Karpas-422 (cell line): ENCODE measurements around the gene CACNA1I. TPM values are rescaled to one million over a fixed set of nuclear protein-coding genes. Genes with fewer than 3 reads are reported as not detected.

Source experiments
- DNase-seq: peaks from one replicate; pipeline ENCODE4 v3.0.0-alpha.2; 2015
- H2AFZ ChIP-seq: fragments of 200-600 bp; sonication (generic); 2 replicates; pipeline ENCODE4 v1.6.1; 2014; ENCODE audit warnings: antibody characterized with exemption, low read length, mixed read lengths
- H3K27ac ChIP-seq: fragments of 200-600 bp; sonication (generic); 2 replicates; pipeline ENCODE4 v1.5.1; 2014; ENCODE audit warnings: mild to moderate bottlenecking, low read length, moderate library complexity
- H3K27me3 ChIP-seq: fragments of 200-600 bp; sonication (generic); 2 replicates; pipeline ENCODE4 v1.6.1; 2014; ENCODE audit warnings: low read length, mixed read lengths
- H3K36me3 ChIP-seq: fragments of 200-600 bp; sonication (generic); 2 replicates; pipeline ENCODE4 v1.6.1; 2014; ENCODE audit warnings: low read length, mixed read lengths; ENCODE audit not compliant: insufficient read depth
- H3K4me1 ChIP-seq: fragments of 200-600 bp; sonication (generic); 2 replicates; pipeline ENCODE4 v1.6.1; 2014; ENCODE audit warnings: mild to moderate bottlenecking, low read length, mixed read lengths
- H3K4me2 ChIP-seq: fragments of 200-600 bp; sonication (generic); 2 replicates; pipeline ENCODE4 v1.6.1; 2014; ENCODE audit warnings: low read length, low read depth, mild to moderate bottlenecking; ENCODE audit not compliant: poor library complexity, severe bottlenecking
- H3K4me3 ChIP-seq: fragments of 200-600 bp; sonication (generic); 2 replicates; pipeline ENCODE4 v1.5.1; 2014; ENCODE audit warnings: mild to moderate bottlenecking, antibody characterized with exemption, low read length, mixed read lengths
- H3K79me2 ChIP-seq: fragments of 200-600 bp; sonication (generic); 2 replicates; pipeline ENCODE4 v1.6.1; 2014; ENCODE audit warnings: mild to moderate bottlenecking, low read length, mixed read lengths
- H3K9ac ChIP-seq: fragments of 200-600 bp; sonication (generic); 2 replicates; pipeline ENCODE4 v1.6.0; 2014; ENCODE audit warnings: low read length
- H3K9me2 ChIP-seq: fragments of 200-600 bp; sonication (generic), shearing (Covaris generic); replicated peaks from 2 replicates; pipeline ENCODE4 v1.6.0; 2014; ENCODE audit warnings: mild to moderate bottlenecking, low read length, moderate library complexity; ENCODE audit not compliant: insufficient read depth
- H3K9me3 ChIP-seq: fragments of 300-700, 200-600 bp; sonication (generic); 2 replicates; pipeline ENCODE4 v1.6.1; 2014; ENCODE audit warnings: low read length, mixed read lengths
- H4K20me1 ChIP-seq: fragments of 200-600 bp; sonication (generic); 2 replicates; pipeline ENCODE4 v1.6.1; 2014; ENCODE audit warnings: mild to moderate bottlenecking, antibody characterized with exemption, low read length, low read depth; ENCODE audit not compliant: insufficient read depth
- total RNA-seq: library from RNA; depleted of rRNA; stranded (reverse); fragments of >200 nt; shearing (Covaris generic); gene quantifications from 2 replicates; pipeline ENCODE4 v1.2.3, GENCODE V29; 2014; ENCODE audit warnings: low replicate concordance

The CACNA1I gene
- total RNA-seq, 1 experiment from 2014 or later = not detected

DNA sequence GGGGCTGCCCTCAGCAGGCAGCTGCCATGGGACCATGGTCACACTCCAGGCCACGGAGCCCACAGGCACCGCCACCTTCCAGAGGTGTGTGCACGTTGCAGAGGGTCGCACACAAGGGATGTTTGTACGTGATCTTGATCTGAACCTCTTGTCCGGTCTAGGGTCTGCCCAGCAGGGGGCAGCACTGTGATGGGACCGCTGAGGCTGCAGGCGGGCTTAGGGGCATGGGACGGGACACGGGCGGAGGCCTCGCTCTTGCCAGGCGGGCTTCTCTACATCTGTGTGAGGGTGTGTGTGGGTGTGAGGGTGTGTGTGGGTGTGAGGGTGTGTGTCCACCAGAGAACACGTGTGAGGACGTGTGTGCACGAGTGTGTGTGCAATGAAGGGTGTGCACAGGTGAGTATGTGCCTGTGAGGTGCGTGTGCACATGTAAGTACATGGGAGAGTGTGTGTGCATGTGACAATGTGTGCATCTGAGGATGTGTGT is 52.4 kb downstream of the CACNA1I start:
- H3K4me2 ChIP-seq = no peak overlapping the region
- H4K20me1 ChIP-seq = 0 out of 2 replicates have a peak, but pooled peaks cover 3% of the 10 kb centered on the region
- H3K36me3 ChIP-seq = no peaks in the 10 kb centered on the region
- H3K4me1 ChIP-seq = peaks cover 3% of the 10 kb centered on the region; the same call in 1 of the 2 replicates
- H3K79me2 ChIP-seq = no peaks in the 10 kb centered on the region
- H3K9ac ChIP-seq = no peak overlapping the region
- H3K27me3 ChIP-seq = no peaks in the 10 kb centered on the region
- no peak overlapping the region for H2AFZ ChIP-seq
- peak; percentile 86 for DNase-seq
- no peaks in the 10 kb centered on the region for H3K9me3 ChIP-seq
- no peak overlapping the region for H3K27ac ChIP-seq
- H3K4me3 ChIP-seq = no peak overlapping the region
- no peaks in the 10 kb centered on the region for H3K9me2 ChIP-seq

GRCh38 chr22:39623603-39624500 is 53.3 kb downstream of the CACNA1I start:
- peaks cover 3% of the 10 kb centered on the region; the same call in 1 of the 2 replicates for H3K4me1 ChIP-seq
- H3K27ac ChIP-seq = no peak overlapping the region
- H3K9me2 ChIP-seq = no peaks in the 10 kb centered on the region
- H3K4me3 ChIP-seq = no peak overlapping the region
- no peak for DNase-seq
- H3K9ac ChIP-seq = no peak overlapping the region
- H3K9me3 ChIP-seq = no peaks in the 10 kb centered on the region
- H3K27me3 ChIP-seq = no peaks in the 10 kb centered on the region
- no peaks in the 10 kb centered on the region for H3K79me2 ChIP-seq
- H2AFZ ChIP-seq = no peak overlapping the region
- no peaks in the 10 kb centered on the region for H3K36me3 ChIP-seq
- 0 out of 2 replicates have a peak, but pooled peaks cover 3% of the 10 kb centered on the region for H4K20me1 ChIP-seq
- no peak overlapping the region for H3K4me2 ChIP-seq

GRCh38 chr22:39624501-39624821 is 53.9 kb downstream of the CACNA1I start:
- Histone ChIP-seq H3K79me2 (no peaks in the 10 kb centered on the region), H3K4me1 (peaks cover 3% of the 10 kb centered on the region; the same call in 1 of the 2 replicates), H4K20me1 (0 out of 2 replicates have a peak, but pooled peaks cover 3% of the 10 kb centered on the region), H3K27me3 (no peaks in the 10 kb centered on the region), H2AFZ (no peak overlapping the region), H3K27ac (no peak overlapping the region), H3K9me3 (no peaks in the 10 kb centered on the region), H3K36me3 (no peaks in the 10 kb centered on the region), H3K9ac (no peak overlapping the region), H3K4me3 (no peak overlapping the region), H3K4me2 (no peak overlapping the region), H3K9me2 (no peaks in the 10 kb centered on the region)
- DNase-seq = no peak

- Histone ChIP-seq H3K79me2 (no peaks in the 10 kb centered on the region), H3K9ac (no peak overlapping the region), H2AFZ (no peak overlapping the region), H3K4me3 (no peak overlapping the region), H3K9me3 (no peaks in the 10 kb centered on the region), H3K36me3 (no peaks in the 10 kb centered on the region), H3K27ac (no peak overlapping the region), H3K27me3 (no peaks in the 10 kb centered on the region), H3K9me2 (no peaks in the 10 kb centered on the region), H4K20me1 (0 out of 2 replicates have a peak, but pooled peaks cover 3% of the 10 kb centered on the region), H3K4me1 (peaks cover 3% of the 10 kb centered on the region; the same call in 1 of the 2 replicates), H3K4me2 (no peak overlapping the region)
- no peak for DNase-seq
Observed at GRCh38 chr22:39625569-39626537, 55.3 kb downstream of the CACNA1I start.

DNA sequence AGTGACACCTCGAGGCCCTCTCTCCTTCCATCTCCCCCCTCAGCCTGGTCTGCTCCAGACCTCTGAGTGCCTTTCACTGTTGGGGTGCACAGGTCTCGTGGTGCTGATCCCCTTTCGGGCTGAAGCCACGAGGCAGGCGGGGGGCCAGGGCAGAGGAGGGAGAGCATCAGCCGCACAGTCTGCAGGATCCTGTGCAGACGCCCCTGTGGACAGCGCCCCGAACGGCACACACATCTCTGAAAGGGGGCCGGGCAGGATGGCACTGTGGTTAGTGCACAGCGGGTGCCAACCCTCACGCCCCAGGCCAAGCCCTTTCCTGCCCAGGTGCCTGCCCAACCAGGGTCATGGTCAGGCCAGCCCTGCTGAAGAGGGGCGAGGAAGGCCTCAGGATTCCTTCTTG is 56.7 kb downstream of the CACNA1I start:
- Histone ChIP-seq H3K27ac (no peak overlapping the region), H3K27me3 (no peaks in the 10 kb centered on the region), H3K9me2 (no peaks in the 10 kb centered on the region), H3K4me2 (no peak overlapping the region), H4K20me1 (0 out of 2 replicates have a peak, but pooled peaks cover 3% of the 10 kb centered on the region), H3K9ac (no peak overlapping the region), H2AFZ (no peak overlapping the region), H3K36me3 (no peaks in the 10 kb centered on the region), H3K4me3 (no peak overlapping the region), H3K4me1 (peaks cover 3% of the 10 kb centered on the region; the same call in 1 of the 2 replicates), H3K79me2 (no peaks in the 10 kb centered on the region), H3K9me3 (no peaks in the 10 kb centered on the region)
- no peak for DNase-seq

DNA sequence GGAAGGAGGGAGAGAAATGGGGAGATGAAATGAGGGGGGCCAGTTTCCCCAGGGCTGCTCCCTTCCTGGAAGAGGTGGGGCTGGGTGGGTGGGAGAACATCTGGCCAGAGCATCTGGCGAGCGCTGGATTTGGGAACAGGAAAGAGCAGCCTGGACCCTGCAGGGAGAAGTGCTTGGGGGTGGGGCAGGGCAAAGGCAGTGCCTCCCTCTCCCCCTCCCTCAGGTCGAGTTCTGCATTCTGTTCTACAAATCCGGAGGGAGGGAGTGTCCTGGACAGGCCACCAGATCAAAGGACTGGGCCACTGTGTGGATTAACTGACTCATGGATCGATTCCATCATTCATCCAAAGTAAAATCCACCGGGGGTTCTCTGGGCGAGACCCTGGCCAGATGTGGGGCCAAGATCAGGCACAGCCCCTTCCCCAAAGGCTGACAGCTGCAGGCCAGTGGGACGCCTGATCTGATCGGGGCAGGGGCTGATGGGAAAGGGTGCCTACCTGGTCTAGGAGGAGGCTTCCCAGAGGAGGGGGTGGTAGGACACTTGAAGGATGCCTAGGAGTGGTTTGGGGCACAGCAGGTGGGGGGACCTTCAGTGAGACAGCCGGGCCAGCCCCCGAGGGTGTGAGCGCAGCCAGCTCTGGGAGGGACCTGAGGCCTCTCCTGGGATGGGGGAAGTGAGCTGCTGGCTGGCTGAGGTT is 57.5 kb downstream of the CACNA1I start:
- no peaks in the 10 kb centered on the region for H3K27me3 ChIP-seq
- no peak for DNase-seq

DNA sequence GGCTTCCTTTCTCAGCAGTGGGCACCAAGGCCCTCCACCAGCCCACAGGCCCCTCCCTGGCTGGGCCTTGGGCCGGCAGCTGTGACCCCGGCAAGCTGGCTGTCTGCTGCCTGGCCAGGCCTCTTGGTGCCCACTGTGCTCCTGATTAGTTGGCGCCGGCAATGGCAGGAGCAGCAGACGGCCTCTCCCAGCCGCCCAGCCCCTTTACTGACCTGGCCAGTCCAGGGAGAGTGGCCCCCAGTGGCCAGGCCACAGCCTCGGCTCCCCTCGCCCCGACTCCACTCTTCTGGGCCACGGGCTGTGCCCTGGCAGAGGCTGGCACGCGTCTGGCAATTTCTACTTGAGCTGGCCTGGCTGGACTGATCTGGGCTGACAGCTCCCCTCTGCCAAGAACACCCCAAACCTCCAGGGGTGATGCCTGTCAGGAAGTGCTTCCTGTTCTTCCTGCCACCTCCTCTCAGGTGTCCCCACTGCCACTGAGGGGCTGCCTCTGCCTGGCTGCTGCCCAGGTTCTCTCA is 58.1 kb downstream of the CACNA1I start:
- H3K27ac ChIP-seq = no peak overlapping the region
- H3K4me1 ChIP-seq = peaks cover 3% of the 10 kb centered on the region; the same call in 1 of the 2 replicates
- no peak overlapping the region for H3K4me2 ChIP-seq
- H3K4me3 ChIP-seq = no peak overlapping the region
- no peaks in the 10 kb centered on the region for H3K36me3 ChIP-seq
- no peak for DNase-seq
- no peak overlapping the region for H3K9ac ChIP-seq
- no peak overlapping the region for H2AFZ ChIP-seq
- no peaks in the 10 kb centered on the region for H4K20me1 ChIP-seq
- no peaks in the 10 kb centered on the region for H3K9me3 ChIP-seq
- no peaks in the 10 kb centered on the region for H3K9me2 ChIP-seq
- H3K27me3 ChIP-seq = no peaks in the 10 kb centered on the region
- no peaks in the 10 kb centered on the region for H3K79me2 ChIP-seq

More for the DNA sequence above, 57.5 kb downstream of the CACNA1I start:
- no peaks in the 10 kb centered on the region for H3K36me3 ChIP-seq
- H3K9me3 ChIP-seq = no peaks in the 10 kb centered on the region
- no peaks in the 10 kb centered on the region for H3K79me2 ChIP-seq
- H3K27ac ChIP-seq = no peak overlapping the region
- H3K4me3 ChIP-seq = no peak overlapping the region
- no peak overlapping the region for H2AFZ ChIP-seq
- H3K4me1 ChIP-seq = peaks cover 3% of the 10 kb centered on the region; the same call in 1 of the 2 replicates
- H3K4me2 ChIP-seq = no peak overlapping the region
- no peaks in the 10 kb centered on the region for H3K9me2 ChIP-seq
- H4K20me1 ChIP-seq = 0 out of 2 replicates have a peak, but pooled peaks cover 3% of the 10 kb centered on the region
- H3K9ac ChIP-seq = no peak overlapping the region
